H1 (cell line): ENCODE results near the gene RAP1GAP. TPM values are rescaled to one million over a fixed set of nuclear protein-coding genes. Genes with fewer than 3 reads are reported as not detected.

Source experiments
- EZH2 ChIP-seq: fragments of 200-600 bp; sonication (generic); IDR thresholded peaks from 2 replicates; pipeline ENCODE4 v1.7.1; 2012; ENCODE audit warnings: low read depth, mild to moderate bottlenecking, moderate library complexity, low read length, inconsistent platforms; ENCODE audit not compliant: severe bottlenecking
- GTF2F1 ChIP-seq: IDR thresholded peaks from 2 replicates; pipeline ENCODE4 v1.6.1; 2012; ENCODE audit warnings: low read depth, low read length, improper control_type of control experiment, borderline replicate concordance
- polyA plus RNA-seq, 7 experiments: library from polyadenylated mRNA; depleted of rRNA in 3 of 7; stranded (reverse) in 5 of 7; unstranded in 2 of 7; fragments of >200 nt in 5 of 7; fragments of 200-250 nt in 2 of 7; gene quantifications; 1 replicate in 5 of 7; 2 replicates in 1 of 7; 4 replicates in 1 of 7; pipeline versions ENCODE4 v1.2.1 to v1.2.3, GENCODE V29; 2011 to 2013; ENCODE audit warnings: missing spikeins in 2 of 7, mixed read lengths in 2 of 7
- total RNA-seq: library from RNA; stranded (reverse); fragmentation: NEBNext Ultra II Directional; extraction: Animal tissue kit (Norgen Biotek cat#: 25700); gene quantifications from 2 replicates; pipeline ENCODE4 v1.2.1, GENCODE V29; 2021

The RAP1GAP gene
- total and polyA plus RNA-seq, 2 of the 8 experiments (the other 6 are each of a cell fraction or from before 2014, with no cell fraction given), result 8.4 TPM

- TF ChIP-seq GTF2F1 (no peak), EZH2 (no peak)
These were observed 44.4 kb downstream of the RAP1GAP start (continued) for GRCh38 chr1:21624571-21625389.
